NCI-H345 (cell line): Measurements from ENCODE around the gene NPTXR.

Experiments
- DNase-seq: peaks from one replicate; lab custom pipeline; 2025; lab: John Stamatoyannopoulos, UW

The NPTXR gene

DNA sequence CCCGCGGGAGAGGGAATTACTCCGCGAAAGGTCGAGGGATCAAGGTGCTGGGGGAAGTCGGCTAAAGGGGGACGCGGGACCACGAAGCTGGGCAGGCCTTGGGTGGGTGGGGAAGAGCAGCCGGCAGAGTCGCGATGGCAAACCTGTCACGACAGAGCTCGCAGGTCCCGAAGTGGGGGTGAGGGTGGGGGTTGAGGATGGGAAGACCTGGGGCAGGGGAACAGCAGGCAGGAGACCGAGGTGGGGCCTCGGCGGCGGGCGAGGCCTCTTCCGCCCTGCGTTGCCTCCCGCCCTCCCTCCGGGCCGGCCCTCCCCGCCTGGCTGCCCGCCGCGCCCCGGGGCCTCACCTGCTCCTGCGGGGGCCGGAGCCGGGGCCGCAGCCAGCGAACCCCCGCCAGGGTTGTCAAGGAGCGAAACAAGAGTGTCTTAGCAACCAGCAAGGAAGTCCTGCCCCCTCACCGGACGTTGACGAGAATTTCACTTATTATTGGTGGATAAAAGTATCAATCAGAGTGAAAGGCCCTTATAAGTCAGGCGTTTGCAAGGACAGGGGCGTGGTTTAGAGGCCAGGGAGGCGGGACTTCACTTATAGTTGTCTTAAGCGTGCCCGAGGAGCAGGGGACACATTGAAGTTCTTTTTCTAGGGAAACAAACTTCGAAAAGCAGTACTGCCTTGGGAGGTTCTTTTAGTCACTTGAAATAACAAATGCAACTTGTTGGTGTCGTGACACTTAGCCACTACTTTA is 49.9 kb downstream of the NPTXR start, which contains the start of gene DNAL4:
Gene DNAL4, minus strand, starts transcription at position 423 of the 746 bp plus-strand sequence. CDS start 11,412 bp downstream, outside the sequence.
- peak; percentile 96 for DNase-seq

- DNase-seq, result no peak
These were observed 50.5 kb downstream of the NPTXR start for GRCh38 chr22:38793317-38793716.

DNA sequence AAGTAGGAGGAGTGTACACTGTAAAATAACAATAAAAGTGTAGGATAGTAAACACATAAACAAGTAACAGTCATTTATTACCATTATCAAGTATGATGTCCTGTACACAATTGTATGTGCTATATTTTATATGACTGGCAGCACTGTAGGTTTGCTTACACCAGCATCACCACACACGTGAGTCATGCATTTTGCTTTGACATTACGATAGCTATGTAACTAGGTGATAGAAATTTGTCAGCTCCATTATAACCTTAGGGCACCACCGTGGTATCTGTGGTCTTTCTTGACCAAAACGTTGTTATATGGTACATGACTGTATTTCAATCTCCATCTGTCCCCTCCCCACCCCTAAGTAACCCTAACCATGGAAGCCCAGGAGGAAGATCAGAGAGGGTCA is 51.0 kb downstream of the NPTXR start:
- no peak for DNase-seq

DNA sequence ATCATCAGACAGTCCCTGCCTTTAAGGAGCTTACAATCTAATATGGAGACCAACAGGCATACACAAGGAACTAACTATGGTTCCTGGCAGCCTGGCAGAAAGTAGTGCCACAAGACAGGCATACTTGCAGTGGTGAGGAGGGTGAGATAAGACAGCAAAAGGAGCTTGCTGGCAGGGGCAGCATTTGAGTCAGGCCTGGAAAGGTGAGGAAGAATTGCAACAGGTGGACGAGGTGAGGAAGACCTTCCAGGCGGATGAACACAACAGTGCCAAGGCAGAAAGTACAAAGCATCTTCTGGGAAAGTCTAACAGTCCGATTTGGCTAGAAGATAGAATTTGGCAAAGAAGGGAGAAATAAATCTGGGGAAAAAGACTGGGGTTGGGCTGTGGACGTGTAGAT is 54.2 kb downstream of the NPTXR start:
- no peak for DNase-seq

DNA sequence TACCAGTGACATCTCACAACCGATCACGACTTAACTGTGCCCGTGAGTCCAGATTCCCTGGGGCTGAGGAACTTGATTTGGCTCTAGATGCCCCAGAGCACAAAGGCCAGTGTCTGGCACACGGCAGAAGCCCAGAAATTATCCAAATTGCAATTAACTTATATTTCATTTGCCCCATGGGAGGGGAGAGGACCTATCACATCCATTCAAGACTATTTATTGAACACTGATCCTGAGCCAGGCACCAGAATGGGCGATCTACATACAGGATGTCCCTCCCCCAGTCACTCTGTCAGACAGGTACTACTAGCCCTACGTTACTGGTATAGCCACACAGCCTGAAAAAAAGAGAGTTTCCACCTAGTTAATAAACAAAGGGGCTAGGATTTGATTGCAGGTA is 55.0 kb downstream of the NPTXR start:
- DNase-seq, result no peak

DNA sequence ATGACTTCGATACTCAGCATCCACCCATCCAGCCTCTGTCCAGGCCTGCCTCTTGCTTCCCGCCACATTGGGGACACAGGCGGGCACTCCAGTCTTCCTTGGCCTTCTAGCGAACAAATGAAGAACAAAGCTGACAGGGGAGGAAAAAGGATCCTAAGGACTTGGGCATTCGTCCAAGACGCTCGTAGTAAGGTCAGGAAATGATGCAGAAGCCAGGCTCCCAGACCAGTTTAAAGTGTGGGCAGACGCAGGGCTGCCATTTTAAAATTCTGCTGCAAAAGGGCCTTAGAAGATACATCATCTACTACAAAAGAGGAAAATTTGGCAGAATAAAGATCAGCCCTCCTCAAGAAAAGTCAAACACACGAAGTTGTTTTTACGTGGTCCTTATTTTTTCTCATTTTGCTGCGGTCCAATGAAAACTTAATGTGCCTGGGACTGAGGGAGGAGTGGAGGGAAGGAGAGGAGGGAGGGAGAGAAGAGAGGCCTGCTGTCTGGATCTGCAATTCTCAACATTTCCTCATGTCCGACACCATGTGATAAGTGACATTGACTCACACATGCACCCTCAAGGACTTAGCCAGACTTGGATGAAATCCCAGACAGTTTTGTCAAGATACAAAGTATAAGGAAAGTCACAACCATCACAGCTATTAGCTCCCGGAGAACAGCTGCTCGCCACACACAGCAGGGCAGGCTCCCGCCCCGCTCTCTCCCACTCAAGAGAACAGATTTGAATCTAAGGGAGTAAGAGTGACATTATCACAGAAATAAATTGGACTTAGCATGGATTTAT is 55.6 kb downstream of the NPTXR start:
- DNase-seq, result no peak

DNA sequence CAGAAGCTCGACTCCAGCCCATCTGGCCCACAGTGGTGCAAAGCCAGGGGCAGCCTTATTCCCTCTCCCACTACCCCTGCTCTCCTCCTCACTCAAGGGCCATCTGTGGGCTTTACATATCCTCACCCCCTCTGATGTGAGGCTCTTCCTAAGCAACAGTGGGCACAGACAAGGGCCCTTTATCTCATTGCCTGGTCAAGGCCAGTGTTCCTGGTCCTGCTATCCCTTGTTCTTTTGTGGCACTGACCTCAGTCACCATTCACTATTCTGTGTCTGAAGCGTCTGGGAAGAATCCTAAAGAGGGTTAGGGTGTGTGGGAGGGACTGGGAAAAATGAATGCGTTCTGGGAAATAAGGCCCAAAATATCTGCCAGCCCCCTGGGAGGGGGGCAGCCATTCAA is 57.2 kb downstream of the NPTXR start:
- no peak for DNase-seq

- DNase-seq, result no peak
These were observed 59.0 kb downstream of the NPTXR start for GRCh38 chr22:38784856-38785255.

DNA sequence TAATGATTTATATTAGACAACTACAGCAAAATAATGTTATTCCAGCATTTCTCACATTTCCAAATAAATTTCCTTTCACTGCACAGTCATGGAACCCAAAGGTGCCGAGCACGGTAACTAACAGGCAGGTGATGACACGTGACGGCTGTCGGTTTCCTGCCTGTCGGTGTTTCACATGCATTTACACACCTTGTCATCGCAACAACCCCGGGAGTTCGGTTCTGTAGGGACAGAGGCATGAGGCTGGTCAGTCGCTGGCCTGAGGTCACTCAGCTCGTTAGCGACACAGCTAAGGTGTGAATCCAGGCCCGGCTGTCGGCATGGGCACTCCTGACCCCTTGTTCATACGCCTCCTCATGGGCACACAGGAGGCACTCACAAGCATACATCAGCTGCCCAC is 59.8 kb downstream of the NPTXR start:
- no peak for DNase-seq

GRCh38 chr22:38783095-38783615 is 60.7 kb downstream of the NPTXR start:
- no peak for DNase-seq

DNA sequence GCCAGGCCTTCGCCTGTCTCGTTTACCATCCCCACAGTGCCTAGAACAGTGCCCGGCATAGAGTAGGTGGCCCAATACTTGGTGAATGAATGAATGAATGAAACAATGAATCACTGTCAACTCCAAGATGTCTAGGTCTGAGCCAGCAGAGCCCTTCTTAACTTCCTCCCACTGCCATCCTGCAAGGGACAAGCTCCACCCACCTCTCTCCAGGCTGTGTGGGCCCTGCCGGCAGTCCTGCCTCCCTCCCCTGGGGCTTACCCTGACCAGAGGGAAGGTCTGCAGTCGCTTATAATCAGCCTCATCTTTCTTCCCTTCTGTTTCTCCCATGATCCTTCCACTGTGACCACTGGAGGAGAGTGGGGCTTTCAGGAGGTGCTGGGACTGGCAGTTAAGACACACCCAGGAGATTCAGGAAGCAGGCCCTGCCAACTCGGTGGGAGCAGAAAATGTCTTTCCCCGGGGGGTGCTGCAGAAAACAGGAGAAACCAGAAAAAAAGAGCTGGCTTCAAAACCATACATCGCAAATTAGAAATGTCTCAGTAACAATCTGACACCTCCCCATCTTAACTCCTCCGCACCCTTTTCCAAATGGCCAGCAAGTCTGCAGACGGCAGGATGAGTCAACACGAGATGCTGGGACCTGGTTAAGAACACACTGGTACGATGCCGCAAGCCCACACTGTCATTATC is 61.3 kb downstream of the NPTXR start:
- no peak for DNase-seq

GRCh38 chr22:38781033-38781432 is 62.8 kb downstream of the NPTXR start:
- no peak for DNase-seq

GRCh38 chr22:38777087-38777671 is 66.6 kb downstream of the NPTXR start:
- DNase-seq, result no peak

DNA sequence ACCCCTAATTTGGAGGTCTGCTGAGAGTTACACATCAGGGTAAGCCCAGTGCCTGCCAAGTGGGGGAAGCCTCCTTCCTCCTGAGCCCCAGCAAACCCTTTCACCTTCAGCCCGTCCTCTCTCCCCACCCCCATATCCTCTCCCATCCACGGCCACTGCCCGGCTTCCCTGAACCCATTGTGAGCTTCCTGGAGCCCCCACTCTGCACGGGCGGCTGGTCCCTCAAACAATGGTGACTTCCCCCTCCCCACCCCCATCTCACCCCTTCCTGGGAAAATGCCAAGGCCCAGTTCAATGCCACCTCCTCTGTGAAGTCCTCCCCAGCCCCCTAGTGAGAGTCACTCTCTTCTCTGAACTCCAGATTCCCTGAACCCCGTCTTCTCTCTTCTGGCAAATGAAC is 67.7 kb downstream of the NPTXR start:
- no peak for DNase-seq

GRCh38 chr22:38775656-38776055 is 68.2 kb downstream of the NPTXR start:
- no peak for DNase-seq

DNA sequence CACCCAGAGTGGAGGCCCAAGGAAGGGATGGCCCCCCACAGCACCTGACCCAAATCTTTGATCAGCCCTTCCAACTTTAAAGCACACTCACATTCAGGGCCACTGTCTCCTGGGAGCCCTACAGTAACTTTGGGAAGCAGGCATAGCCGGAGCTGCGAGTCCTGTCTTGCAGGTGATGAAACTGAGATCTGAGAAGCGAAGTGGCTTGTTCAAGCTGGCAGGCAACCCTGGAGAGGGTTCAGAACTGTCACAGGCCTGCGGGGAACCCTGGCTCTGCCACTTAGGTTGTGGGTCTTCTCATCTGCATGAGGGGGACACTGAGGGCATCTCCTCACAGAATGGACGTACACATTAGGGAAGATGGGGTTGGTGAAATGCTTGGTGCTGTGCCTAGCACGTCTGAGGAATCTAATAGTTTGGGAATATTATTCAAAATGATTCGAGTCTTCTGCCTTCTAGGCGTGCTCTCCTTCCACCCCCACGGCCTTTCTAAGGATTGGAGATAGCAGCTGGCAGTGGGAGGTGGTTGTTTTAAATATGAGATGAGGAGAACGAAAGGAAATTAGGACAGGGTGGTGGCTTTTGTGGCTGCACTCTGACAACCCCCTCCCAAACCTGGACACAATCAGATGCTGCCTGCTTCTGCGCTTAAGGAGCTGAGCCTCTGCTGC is 69.2 kb downstream of the NPTXR start:
- no peak for DNase-seq

- no peak for DNase-seq
These were observed 70.4 kb downstream of the NPTXR start for GRCh38 chr22:38773363-38773946.

GRCh38 chr22:38772623-38772873 is 71.3 kb downstream of the NPTXR start:
- DNase-seq, result no peak

GRCh38 chr22:38770257-38770949 is 73.4 kb downstream of the NPTXR start:
- DNase-seq, result no peak
